HG03045 (cell line): ENCODE data around the gene CEPT1.
"Not testable (repeated sequence)": the region's sequence is repeated elsewhere in the genome, so short reads cannot be mapped to it uniquely, and the experiment has no call there.

Experiments
- ATAC-seq: cut with Tn5 transposase; IDR thresholded peaks from one replicate; pipeline ENCODE4 v1.9.1; 2021; ENCODE audit warnings: mild to moderate bottlenecking, moderate library complexity; ENCODE audit not compliant: unreplicated experiment

CEPT1 gene

DNA sequence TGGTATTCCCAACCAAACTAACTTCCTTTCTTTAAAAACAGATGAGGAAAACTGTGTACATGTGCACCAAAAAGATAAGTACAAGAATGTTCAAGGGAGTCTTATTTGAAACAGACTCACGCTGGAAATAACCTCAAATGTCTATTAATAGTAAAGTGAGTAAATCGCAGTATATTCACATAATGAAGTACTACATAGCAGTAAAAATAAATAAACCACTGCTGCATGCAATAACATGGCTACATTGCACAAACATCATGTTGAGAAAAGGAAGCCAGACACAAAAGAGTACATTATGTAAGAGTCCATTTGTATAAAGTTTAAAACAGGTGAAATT lies 65.7 kb downstream of the CEPT1 start:
- ATAC-seq = no peak

- ATAC-seq = no peak
These were observed 68.9 kb downstream of the CEPT1 start for GRCh38 chr1:111208921-111209320.

GRCh38 chr1:111209622-111210021 lies 69.6 kb downstream of the CEPT1 start:
- ATAC-seq = no peak

DNA sequence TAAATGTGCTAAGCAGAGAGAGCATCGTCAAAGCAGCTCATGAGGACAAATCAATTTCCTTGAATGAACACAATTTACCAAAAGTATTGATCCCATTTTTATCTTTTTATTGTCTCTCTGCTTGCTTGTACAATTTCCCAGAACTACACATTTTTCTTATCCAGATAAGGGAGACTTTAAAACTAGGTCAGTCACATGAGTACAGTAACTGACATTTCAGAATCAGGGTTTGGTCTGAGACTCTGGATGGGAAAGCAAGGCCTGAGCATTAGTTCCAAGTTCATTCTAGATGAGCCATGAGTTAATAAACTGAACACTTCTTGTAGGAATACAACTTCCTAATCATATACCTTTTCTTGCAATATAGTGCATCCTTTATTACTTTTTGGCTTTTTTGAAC lies 71.9 kb downstream of the CEPT1 start:
- no peak for ATAC-seq

- ATAC-seq = no peak
These were observed 72.8 kb downstream of the CEPT1 start for GRCh38 chr1:111212634-111213335.

GRCh38 chr1:111213412-111213811 lies 73.4 kb downstream of the CEPT1 start:
- ATAC-seq = no peak

- ATAC-seq = no peak
These were observed 74.2 kb downstream of the CEPT1 start for GRCh38 chr1:111214074-111214801.

DNA sequence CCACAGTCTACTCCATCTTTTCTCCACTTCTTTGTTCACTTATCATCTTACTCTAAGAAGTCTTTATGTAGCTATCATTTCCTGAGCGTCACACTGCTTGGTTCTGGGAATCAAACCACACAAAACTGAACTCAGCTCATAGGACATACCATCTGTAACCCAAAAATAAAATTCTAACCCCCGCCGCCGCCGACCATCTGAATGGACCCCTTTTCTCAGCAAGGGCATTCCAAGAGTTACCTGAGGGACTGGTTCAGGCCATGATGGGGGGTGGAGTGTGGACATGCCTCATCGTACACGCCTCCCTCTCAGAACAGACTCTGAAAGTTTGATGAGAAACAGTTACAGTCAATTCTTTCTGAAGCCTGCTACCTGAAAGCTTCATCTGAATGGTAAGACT lies 74.9 kb downstream of the CEPT1 start:
- ATAC-seq = no peak

GRCh38 chr1:111215285-111215684 lies 75.3 kb downstream of the CEPT1 start:
- ATAC-seq = not testable (repeated sequence)

DNA sequence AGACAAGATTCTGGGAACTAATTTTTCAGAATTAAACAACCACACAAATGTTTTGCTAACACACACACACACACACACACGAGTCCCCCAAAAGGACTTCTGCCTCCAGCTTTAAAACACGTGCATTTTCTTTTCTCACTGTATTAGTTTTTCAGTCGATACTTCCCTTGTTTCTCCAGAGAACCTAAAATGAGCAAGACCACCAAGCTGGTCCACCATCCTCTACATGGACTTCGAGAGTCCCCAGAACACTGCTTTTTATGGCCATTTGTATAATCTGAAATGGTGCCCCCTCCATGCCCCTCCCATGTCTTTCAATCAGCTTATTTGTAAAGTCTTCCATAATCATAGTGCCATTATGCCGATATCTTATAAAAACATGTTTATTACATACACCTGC lies 76.7 kb downstream of the CEPT1 start:
- no peak for ATAC-seq

DNA sequence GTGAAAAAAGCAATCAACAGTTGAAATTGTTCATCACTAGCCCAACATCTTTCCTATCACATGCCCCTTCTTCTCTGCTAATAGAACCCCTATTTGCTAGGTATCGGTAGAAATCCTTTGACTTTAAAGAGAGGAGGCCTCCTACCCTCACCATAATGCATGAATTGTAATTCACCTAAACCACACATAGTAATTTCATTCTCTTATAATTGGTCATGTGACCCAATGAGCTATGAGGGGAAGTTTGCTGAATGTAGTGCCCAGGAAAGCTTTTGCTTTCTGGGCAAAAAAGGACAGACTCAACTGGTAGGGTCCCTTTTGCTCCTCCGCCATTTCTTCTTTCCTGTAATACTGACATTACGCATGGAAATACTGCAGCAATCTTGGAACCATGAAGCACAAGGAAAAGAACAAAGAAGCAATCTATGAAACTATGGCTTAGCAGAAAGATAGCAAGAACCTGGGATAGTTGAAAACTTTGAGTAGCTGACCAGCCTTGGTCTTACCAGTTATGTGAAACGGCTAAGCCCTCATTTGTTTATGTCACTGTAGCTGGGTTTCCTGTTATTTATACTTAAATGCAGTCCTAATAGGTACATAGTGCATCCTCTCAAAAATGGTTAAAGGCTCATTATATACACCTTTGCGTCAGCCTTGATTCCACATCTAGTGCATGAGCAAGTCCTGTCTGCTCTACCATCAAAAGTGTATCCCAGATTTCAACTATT lies 77.3 kb downstream of the CEPT1 start:
- no peak for ATAC-seq

- ATAC-seq = no peak
These were observed 78.9 kb downstream of the CEPT1 start for GRCh38 chr1:111218701-111219556.

DNA sequence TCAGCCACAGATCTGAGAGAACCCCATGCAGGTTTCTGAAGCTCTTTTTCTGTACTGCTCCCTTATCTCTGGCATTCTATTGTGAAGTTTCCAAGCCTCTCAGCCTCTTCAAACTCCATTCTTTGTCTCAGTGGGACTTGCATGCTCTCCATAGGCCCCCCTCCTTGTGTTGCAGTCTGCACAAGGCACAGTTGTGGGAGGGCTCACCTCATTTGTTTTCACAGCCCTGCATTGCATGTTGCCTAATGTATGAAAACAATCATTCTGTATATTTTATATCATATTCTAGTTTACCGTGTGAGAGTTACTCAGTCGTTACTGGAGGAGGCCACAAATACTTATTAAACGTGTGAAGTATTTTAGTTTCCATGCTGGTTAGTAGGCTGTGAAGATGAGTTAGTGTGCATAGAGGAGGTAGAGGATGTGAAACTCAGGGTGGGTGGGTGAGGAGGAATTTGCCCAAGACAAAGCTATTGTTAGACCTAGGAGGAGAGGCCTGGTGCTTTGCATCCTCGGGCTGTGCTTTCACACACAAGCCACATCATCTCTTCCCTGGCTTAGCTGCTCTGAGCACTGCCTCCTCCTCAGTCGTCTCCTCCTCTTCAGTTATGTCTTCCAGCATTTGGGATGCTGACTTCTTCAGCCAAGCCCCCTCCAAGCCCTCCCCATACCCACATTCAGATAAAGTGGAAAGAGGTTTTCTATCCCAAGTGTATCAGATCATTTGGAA lies 79.7 kb downstream of the CEPT1 start:
- ATAC-seq = peak; percentile 18

DNA sequence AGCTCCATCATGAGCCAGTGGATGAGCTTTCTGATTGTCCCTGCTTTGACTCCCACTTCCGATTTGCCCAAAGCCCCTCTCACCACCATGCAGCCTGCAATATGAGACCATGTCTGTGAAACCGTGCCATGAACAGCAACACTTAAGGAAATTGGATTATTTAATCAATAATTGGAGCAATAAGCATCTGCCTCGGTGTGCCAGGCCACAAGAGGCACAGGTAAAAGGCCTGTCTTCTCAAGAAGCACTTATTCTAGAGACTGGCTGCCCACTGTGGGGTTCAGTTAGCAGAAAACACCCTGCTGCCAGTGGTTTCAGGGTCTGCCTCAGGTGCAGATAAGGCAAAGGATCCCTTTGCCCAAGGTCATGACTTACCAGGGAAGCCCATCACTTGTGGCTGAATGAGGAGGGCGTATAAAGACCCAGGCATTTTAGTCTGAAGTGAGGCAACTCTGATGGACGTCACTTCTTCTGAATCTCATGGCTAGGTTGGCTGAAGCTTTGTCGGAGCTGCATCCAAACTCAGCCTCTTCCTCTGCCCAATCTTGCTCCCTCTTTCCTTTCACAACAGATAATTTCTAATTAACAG lies 80.4 kb downstream of the CEPT1 start:
- no peak for ATAC-seq

- ATAC-seq = no peak
These were observed 81.2 kb downstream of the CEPT1 start for GRCh38 chr1:111221276-111221632.

DNA sequence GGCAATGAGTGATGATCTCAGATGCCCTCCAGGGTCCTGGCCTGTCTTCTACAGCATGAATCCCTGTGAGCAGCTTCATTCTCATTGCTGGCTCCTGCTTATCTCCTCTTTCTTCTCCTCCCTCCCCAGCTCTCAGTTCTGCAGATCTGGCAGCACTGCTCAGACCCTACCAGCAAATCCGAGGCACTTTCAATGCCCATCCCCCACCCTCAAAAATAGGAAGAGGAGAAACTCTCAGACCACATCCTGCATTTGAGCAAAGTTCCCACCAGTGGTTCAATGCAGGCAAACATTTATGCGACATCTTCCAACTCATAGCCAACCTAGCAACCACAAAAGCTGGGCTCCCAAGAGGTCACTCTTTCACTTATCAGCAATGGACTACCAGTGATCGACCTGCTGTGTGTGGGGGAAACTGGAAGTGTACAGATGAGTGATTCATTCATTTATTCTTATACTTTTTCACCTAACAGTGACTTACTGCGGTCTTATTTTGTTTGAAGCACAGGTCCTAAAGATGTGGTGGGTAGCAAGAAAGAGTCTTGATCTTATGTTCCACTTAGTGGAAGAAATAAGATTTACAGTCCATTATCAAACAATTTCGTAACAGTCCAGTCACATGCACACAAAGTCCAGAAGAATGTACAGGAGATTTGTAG lies 81.7 kb downstream of the CEPT1 start:
- peak; percentile 61 for ATAC-seq

GRCh38 chr1:111222308-111223125 lies 82.5 kb downstream of the CEPT1 start:
- peak; percentile 38 for ATAC-seq

GRCh38 chr1:111223126-111223685 lies 83.2 kb downstream of the CEPT1 start:
- ATAC-seq = no peak
